ENCODE results near the gene KRT15.
A peak's percentile ranks its signal among the peaks of the same experiment; 100 is the strongest.

Gene KRT15

GRCh38 chr17:41467561-41467960 is 51.1 kb downstream of the KRT15 start:
- H3K4me1 Mint-ChIP-seq, result no peaks in the 10 kb centered on the region
- H3K9me3 Mint-ChIP-seq, result peaks cover 5 to 7% of the 10 kb centered on the region in 2 donors
- no peak for ATAC-seq
- no peak overlapping the region for H3K27ac Mint-ChIP-seq
- H3K27me3 Mint-ChIP-seq, result peaks cover 6% of the 10 kb centered on the region
- no peak overlapping the region for H3K4me3 Mint-ChIP-seq
- no peak for DNase-seq

- Mint-ChIP-seq H3K27me3 (peaks cover 6% of the 10 kb centered on the region), H3K4me3 (no peak within 1 kb of the TSS), H3K4me1 (no peaks in the 10 kb centered on the region), H3K9me3 (peaks cover 5 to 7% of the 10 kb centered on the region in 2 donors), H3K27ac (no peak within 1 kb of the TSS)
- ATAC-seq (no peak), DNase-seq (no peak)
These were observed 51.7 kb downstream of the KRT15 start, which contains the start of gene KRT32 for GRCh38 chr17:41466988-41467387. Gene KRT32, minus strand, starts transcription at chr17:41467386. Its CDS starts 61 bp downstream, at chr17:41467325.

GRCh38 chr17:41464682-41465081 is 54.0 kb downstream of the KRT15 start:
- Mint-ChIP-seq H3K4me1 (no peaks in the 10 kb centered on the region), H3K4me3 (no peak overlapping the region)
- DNase-seq, result no peak

GRCh38 chr17:41464173-41464572 is 54.5 kb downstream of the KRT15 start:
- H3K27ac Mint-ChIP-seq, result no peak overlapping the region
- no peaks in the 10 kb centered on the region for H3K4me1 Mint-ChIP-seq
- ATAC-seq, result no peak
- no peak for DNase-seq
- H3K4me3 Mint-ChIP-seq, result no peak overlapping the region
- H3K9me3 Mint-ChIP-seq, result no peaks in the 10 kb centered on the region
- peaks cover 6% of the 10 kb centered on the region for H3K27me3 Mint-ChIP-seq

More at GRCh38 chr17:41464682-41465081, 54.0 kb downstream of the KRT15 start:
- no peak for ATAC-seq
- Mint-ChIP-seq H3K27ac (peak overlapping the region in 1 of 2 donors; percentile 50), H3K9me3 (no peaks in the 10 kb centered on the region), H3K27me3 (peaks cover 6% of the 10 kb centered on the region)

GRCh38 chr17:41463746-41464145 is 54.9 kb downstream of the KRT15 start:
- H3K4me3 Mint-ChIP-seq, result no peak overlapping the region
- no peaks in the 10 kb centered on the region for H3K9me3 Mint-ChIP-seq
- DNase-seq (no peak), ATAC-seq (no peak)
- no peaks in the 10 kb centered on the region for H3K4me1 Mint-ChIP-seq
- H3K27ac Mint-ChIP-seq, result no peak overlapping the region
- peaks cover 6% of the 10 kb centered on the region for H3K27me3 Mint-ChIP-seq
